GM18951 (cell line): Measurements from ENCODE around the gene JAM3.

Experiments
- POLR2A ChIP-seq: IDR thresholded peaks from 4 replicates; pipeline ENCODE4 v1.6.1; 2011; ENCODE audit warnings: mild to moderate bottlenecking; ENCODE audit not compliant: insufficient read length, insufficient read depth; ENCODE audit errors: extremely low read depth
- in situ Hi-C: fragments of 300-500 bp; cut with MboI; formaldehyde crosslinking; loops from one replicate; pipeline ENCODE4 v1.12.0; 2022; ENCODE audit warnings: low sequenced_read_pairs, mixed read lengths, inconsistent platforms; ENCODE audit not compliant: unreplicated experiment

The JAM3 gene

DNA sequence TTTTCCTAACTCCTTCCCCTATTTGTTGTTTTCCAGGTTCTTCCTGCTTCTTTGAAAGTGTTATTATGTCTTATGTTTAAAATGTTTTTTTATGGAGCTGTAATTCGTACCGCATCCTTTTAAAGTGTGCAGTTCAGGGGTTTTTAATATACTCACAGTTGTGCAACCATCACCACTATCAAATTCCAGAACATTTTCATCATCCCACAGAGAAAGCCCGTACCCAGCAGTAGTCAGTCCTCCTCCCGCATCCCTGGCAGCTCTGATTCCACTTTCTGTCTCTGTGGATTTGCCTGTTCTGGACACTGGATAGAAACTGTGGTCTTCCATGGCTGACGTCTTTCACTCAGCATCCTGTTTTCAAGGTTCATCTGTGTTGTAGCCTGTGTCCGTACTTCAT is 73.7 kb downstream of the JAM3 start:
- in situ Hi-C loops = no loop called here
- no peak for TF ChIP-seq POLR2A

DNA sequence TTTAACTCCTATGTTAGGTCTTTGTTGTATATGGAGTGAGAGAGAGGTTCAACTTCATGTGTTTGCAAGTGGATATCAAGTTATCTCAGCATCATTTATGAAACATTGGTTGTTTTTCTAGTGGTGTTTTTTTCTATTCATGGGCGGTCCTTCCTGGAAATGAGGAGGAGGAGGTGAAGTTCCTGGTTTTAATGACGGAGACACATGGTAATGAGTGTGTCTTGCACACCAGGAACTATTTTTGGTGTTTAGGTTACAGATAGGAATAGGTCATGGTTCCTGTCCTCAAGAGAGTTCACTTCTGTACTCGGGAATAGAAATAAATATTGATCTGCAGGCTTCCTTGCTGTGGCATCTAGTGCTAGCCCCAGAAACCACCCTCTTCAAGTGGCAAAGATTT is 74.9 kb downstream of the JAM3 start:
- no peak for TF ChIP-seq POLR2A
- in situ Hi-C loops = no loop called here

DNA sequence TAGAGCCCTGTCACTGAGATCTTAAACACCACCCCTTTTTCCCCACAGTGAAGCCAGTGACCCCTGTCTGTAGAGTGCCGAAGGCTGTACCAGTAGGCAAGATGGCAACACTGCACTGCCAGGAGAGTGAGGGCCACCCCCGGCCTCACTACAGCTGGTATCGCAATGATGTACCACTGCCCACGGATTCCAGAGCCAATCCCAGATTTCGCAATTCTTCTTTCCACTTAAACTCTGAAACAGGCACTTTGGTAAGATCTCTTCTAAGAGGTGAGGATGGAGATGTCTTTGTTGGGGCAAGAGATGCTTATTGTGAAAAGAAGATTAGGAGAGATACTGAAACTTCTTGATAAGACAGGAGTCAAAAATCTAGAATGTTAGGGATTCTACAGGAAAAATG is 75.9 kb downstream of the JAM3 start:
- in situ Hi-C loops = no loop called here
- TF ChIP-seq POLR2A = no peak

- in situ Hi-C loops = no loop called here
- no peak for TF ChIP-seq POLR2A
These were observed 76.8 kb downstream of the JAM3 start for GRCh38 chr11:134145715-134146114.

DNA sequence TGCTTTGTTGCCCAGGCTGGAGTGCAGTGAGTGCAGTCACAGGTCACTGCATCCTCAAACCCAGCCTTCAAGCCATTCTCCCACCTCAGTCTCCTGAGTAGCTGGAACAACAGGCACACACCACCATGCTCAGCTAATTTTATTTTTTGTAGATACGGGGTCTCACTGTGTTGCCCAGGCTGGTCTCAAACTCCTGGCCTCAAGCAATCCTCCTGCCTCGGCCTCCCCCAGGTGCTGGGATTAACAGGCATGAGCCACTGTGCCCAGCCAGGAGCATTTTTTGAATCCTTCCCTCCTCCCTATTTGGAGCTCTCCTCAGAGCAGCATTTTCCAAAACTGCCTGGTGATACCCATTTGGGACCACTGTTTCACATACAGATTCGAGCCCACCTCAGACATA is 77.7 kb downstream of the JAM3 start:
- TF ChIP-seq POLR2A = no peak

DNA sequence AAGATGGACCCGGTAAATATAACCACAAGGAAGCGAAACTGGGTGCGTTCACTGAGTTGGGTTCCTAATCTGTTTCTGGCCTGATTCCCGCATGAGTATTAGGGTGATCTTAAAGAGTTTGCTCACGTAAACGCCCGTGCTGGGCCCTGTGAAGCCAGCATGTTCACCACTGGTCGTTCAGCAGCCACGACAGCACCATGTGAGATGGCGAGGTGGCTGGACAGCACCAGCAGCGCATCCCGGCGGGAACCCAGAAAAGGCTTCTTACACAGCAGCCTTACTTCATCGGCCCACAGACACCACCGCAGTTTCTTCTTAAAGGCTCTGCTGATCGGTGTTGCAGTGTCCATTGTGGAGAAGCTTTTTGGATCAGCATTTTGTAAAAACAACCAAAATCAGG is 80.5 kb downstream of the JAM3 start:
- no peak for TF ChIP-seq POLR2A
- in situ Hi-C loops = no loop called here

More for the DNA sequence above, 77.7 kb downstream of the JAM3 start:
- in situ Hi-C loops = no loop called here

- in situ Hi-C loops = no loop called here
- TF ChIP-seq POLR2A = no peak
These were observed 81.5 kb downstream of the JAM3 start for GRCh38 chr11:134150195-134150903.

- no peak for TF ChIP-seq POLR2A
- in situ Hi-C loops = no loop called here
These were observed 82.3 kb downstream of the JAM3 start for GRCh38 chr11:134151083-134151747.

GRCh38 chr11:134152696-134153095 is 83.8 kb downstream of the JAM3 start:
- in situ Hi-C loops = no loop called here
- TF ChIP-seq POLR2A = no peak

DNA sequence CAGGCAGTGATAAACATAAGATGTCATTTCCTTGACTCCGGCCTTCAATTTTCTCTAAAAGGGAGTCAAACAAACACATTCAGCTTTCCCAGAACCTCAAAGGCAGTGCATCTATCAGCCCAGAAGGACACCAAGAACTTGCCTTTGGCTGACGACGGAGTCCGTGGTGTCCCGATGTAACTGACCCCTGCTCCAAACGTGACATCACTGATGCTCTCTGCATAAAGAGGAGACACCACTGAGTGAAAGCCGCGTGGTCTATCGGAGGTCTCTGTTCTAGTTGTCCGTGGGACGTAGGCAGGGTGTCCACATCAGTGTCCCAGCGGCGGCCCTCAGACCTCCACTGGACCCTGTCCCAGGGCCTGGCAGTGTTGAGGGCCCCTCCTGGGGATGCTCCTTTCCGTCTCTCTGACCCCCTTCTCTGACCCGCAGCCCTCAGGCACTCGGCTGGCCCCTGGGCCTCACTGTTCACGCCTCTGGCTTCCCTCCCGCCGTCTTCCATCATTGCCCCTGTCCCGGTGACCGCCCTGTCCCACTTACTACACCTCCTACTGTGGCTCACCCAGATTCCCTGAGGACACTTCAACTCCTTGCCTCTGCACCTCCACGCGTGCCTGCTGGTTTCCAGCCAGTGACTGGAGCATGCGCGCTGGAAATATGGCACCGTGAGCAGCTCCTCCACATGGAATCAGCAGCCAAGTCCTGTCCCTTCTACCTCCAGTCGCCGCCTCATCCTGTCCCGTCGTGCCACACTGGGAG is 84.5 kb downstream of the JAM3 start:
- TF ChIP-seq POLR2A = no peak
- in situ Hi-C loops = no loop called here

DNA sequence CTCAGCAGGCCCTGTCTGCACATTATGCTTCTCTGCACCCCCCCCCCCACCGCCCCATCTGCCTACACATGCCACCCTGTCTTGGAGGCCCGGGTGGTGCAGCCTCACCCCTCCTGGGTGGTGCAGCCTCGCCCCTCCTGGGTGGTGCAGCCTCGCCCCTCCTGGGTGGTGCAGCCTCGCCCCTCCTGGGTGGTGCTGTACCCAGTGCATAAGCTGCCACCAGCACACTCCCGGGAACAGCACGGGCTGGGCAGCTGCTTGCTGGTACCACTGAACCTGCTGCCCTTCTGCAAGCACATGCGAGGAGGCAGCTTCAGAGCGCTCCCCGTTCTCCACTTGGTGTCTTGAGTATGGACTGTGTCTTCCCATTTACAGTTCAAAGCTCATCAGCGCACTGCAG is 85.6 kb downstream of the JAM3 start:
- no peak for TF ChIP-seq POLR2A
- in situ Hi-C loops = no loop called here

GRCh38 chr11:134155456-134155855 is 86.6 kb downstream of the JAM3 start:
- no peak for TF ChIP-seq POLR2A
- in situ Hi-C loops = no loop called here

- TF ChIP-seq POLR2A = no peak
- in situ Hi-C loops = no loop called here
These were observed 87.3 kb downstream of the JAM3 start for GRCh38 chr11:134155946-134156865.
